ENCODE results near the gene TMTC3. TPM values are rescaled to one million over a fixed set of nuclear protein-coding genes. Genes with fewer than 3 reads are reported as not detected.
"Not testable (repeated sequence)": the region's sequence is repeated elsewhere in the genome, so short reads cannot be mapped to it uniquely, and the experiment has no call there.

TMTC3 gene
- total and polyA plus RNA-seq, 5 donors from 2014 or later, result 1.4 to 9.2 (median 3.9) TPM

DNA sequence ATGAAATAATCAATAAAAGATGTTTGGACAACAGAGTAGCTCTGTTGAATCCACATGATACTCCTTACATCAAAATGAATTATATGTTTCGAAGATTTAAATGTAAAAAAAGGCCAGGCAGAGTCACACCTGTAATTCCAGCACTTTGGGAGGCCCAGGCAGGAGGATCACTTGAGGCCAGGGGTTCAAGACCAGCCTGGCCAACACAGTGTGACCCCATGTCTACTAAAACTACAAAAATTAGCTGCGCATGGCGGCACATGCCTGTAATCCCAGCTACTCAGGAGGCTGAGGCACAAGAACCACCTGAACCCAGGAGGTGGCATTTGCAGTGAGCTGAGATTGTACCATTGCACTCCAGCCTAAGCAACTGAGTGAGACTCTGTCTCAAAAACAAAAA, 15.0 kb upstream of the TMTC3 start:
- H3K9me3 ChIP-seq (ENCODE audit: control insufficient read depth in 2 of 2, low read length in 2 of 2), result no peaks in the 10 kb centered on the region
- H3K27me3 ChIP-seq (ENCODE audit: control insufficient read depth, insufficient read depth, low read length), result no peaks in the 10 kb centered on the region
- Mint-ChIP-seq H3K9me3 (no peaks in the 10 kb centered on the region), H3K36me3 (peaks cover 28% of the 10 kb centered on the region), H3K4me1 (peaks cover 0 to under 1% (median 0%) of the 10 kb centered on the region in 4 donors), H3K27ac (no peak overlapping the region), H3K4me3 (no peak overlapping the region), H3K27me3 (no peaks in the 10 kb centered on the region)
- H3K4me1 ChIP-seq (ENCODE audit: control insufficient read depth, insufficient read depth, low read length, poor library complexity, severe bottlenecking), result no peaks in the 10 kb centered on the region
- no peak overlapping the region for H3K27ac ChIP-seq (ENCODE audit: insufficient read depth, low read length, poor library complexity, severe bottlenecking)
- no peak for ATAC-seq (ENCODE audit: low read depth in 2 of 2)
- peaks cover 26% of the 10 kb centered on the region for H3K36me3 ChIP-seq (ENCODE audit: control insufficient read depth, insufficient read depth, low read length)
- no peak for DNase-seq
- no peak overlapping the region for H3K4me3 ChIP-seq (ENCODE audit: low read depth, low read length)

GRCh38 chr12:88127855-88128254, 14.3 kb upstream of the TMTC3 start:
- no peak overlapping the region for H3K4me3 Mint-ChIP-seq
- Histone ChIP-seq H3K4me3 (ENCODE audit: low read depth, low read length) (no peak overlapping the region), H3K4me1 (ENCODE audit: control insufficient read depth, insufficient read depth, low read length, poor library complexity, severe bottlenecking) (no peaks in the 10 kb centered on the region), H3K27ac (ENCODE audit: insufficient read depth, low read length, poor library complexity, severe bottlenecking) (no peak overlapping the region), H3K27me3 (ENCODE audit: control insufficient read depth, insufficient read depth, low read length) (no peaks in the 10 kb centered on the region), H3K9me3 (ENCODE audit: control insufficient read depth in 2 of 2, low read length in 2 of 2) (no peaks in the 10 kb centered on the region), H3K36me3 (ENCODE audit: control insufficient read depth, insufficient read depth, low read length) (peaks cover 23% of the 10 kb centered on the region)
- ATAC-seq (ENCODE audit: low read depth in 2 of 2) (no peak), DNase-seq (no peak)
- H3K27me3 Mint-ChIP-seq, result no peaks in the 10 kb centered on the region
- peaks cover 2 to 6% (median 4%) of the 10 kb centered on the region in 4 donors for H3K4me1 Mint-ChIP-seq
- H3K9me3 Mint-ChIP-seq, result no peaks in the 10 kb centered on the region
- peaks cover 34% of the 10 kb centered on the region for H3K36me3 Mint-ChIP-seq
- no peak overlapping the region for H3K27ac Mint-ChIP-seq

GRCh38 chr12:88132392-88132791, 9.7 kb upstream of the TMTC3 start:
- H3K4me3 ChIP-seq (ENCODE audit: low read depth, low read length), result no peak overlapping the region
- no peak overlapping the region for H3K4me3 Mint-ChIP-seq
- no peaks in the 10 kb centered on the region for H3K27me3 Mint-ChIP-seq
- peaks cover 3 to 9% (median 5%) of the 10 kb centered on the region in 4 donors for H3K4me1 Mint-ChIP-seq
- no peak for DNase-seq
- no peak for ATAC-seq (ENCODE audit: low read depth in 2 of 2)
- peaks cover 0 to 1% (median 0%) of the 10 kb centered on the region in 7 donors for H3K9me3 Mint-ChIP-seq
- H3K9me3 ChIP-seq (ENCODE audit: control insufficient read depth in 2 of 2, low read length in 2 of 2), result no peaks in the 10 kb centered on the region
- H3K27me3 ChIP-seq (ENCODE audit: control insufficient read depth, insufficient read depth, low read length), result no peaks in the 10 kb centered on the region
- peaks cover 25% of the 10 kb centered on the region for H3K36me3 ChIP-seq (ENCODE audit: control insufficient read depth, insufficient read depth, low read length)
- H3K27ac Mint-ChIP-seq, result no peak overlapping the region
- H3K36me3 Mint-ChIP-seq, result peaks cover 46% of the 10 kb centered on the region
- H3K27ac ChIP-seq (ENCODE audit: insufficient read depth, low read length, poor library complexity, severe bottlenecking), result no peak overlapping the region
- H3K4me1 ChIP-seq (ENCODE audit: control insufficient read depth, insufficient read depth, low read length, poor library complexity, severe bottlenecking), result no peaks in the 10 kb centered on the region

- H3K27me3 Mint-ChIP-seq; H3K4me1 ChIP-seq (ENCODE audit: control insufficient read depth, insufficient read depth, low read length, poor library complexity, severe bottlenecking); H3K9me3 ChIP-seq (ENCODE audit: control insufficient read depth in 2 of 2, low read length in 2 of 2); H3K27ac Mint-ChIP-seq; H3K9me3 Mint-ChIP-seq; H3K27ac ChIP-seq (ENCODE audit: insufficient read depth, low read length, poor library complexity, severe bottlenecking); H3K4me3 Mint-ChIP-seq; H3K27me3 ChIP-seq (ENCODE audit: control insufficient read depth, insufficient read depth, low read length); DNase-seq; ATAC-seq (ENCODE audit: low read depth in 2 of 2); H3K4me3 ChIP-seq (ENCODE audit: low read depth, low read length): not testable (repeated sequence)
- H3K36me3 ChIP-seq (ENCODE audit: control insufficient read depth, insufficient read depth, low read length), result peaks cover 19% of the 10 kb centered on the region
- peaks cover 9 to 14% (median 11%) of the 10 kb centered on the region in 4 donors for H3K4me1 Mint-ChIP-seq
- H3K36me3 Mint-ChIP-seq, result peaks cover 49% of the 10 kb centered on the region
Measured at GRCh38 chr12:88133181-88133580, 8.9 kb upstream of the TMTC3 start.

DNA sequence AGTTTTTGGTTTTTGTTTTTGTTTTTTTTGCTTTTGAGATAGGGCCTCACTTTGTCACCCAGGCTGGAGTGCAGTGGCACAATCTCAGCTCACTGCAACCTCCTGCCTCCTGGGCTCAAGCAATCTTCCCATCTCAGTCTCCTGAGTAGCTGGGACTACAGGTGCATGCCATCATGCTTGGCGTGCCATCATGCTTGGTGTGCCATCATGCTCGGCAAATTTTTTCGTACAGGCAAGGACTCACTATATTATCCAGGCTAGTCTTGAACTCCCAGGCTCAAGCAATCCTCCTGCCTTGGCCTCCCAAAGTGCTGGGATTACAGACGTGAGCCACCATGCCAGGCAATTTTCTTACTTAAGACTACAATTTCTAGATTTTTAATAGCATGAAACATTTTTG, 2.4 kb upstream of the TMTC3 start:
- H3K27me3 ChIP-seq (ENCODE audit: control insufficient read depth, insufficient read depth, low read length); H3K9me3 ChIP-seq (ENCODE audit: control insufficient read depth in 2 of 2, low read length in 2 of 2); H3K9me3 Mint-ChIP-seq; H3K4me3 Mint-ChIP-seq; ATAC-seq (ENCODE audit: low read depth in 2 of 2); H3K27ac ChIP-seq (ENCODE audit: insufficient read depth, low read length, poor library complexity, severe bottlenecking); H3K27me3 Mint-ChIP-seq; DNase-seq; H3K27ac Mint-ChIP-seq; H3K4me3 ChIP-seq (ENCODE audit: low read depth, low read length): not testable (repeated sequence)
- peaks cover 15 to 52% (median 35%) of the 10 kb centered on the region in 4 donors for H3K4me1 Mint-ChIP-seq
- H3K36me3 ChIP-seq (ENCODE audit: control insufficient read depth, insufficient read depth, low read length), result peaks cover 13% of the 10 kb centered on the region
- peaks cover 25% of the 10 kb centered on the region for H3K36me3 Mint-ChIP-seq
- H3K4me1 ChIP-seq (ENCODE audit: control insufficient read depth, insufficient read depth, low read length, poor library complexity, severe bottlenecking), result peaks cover 28% of the 10 kb centered on the region

DNA sequence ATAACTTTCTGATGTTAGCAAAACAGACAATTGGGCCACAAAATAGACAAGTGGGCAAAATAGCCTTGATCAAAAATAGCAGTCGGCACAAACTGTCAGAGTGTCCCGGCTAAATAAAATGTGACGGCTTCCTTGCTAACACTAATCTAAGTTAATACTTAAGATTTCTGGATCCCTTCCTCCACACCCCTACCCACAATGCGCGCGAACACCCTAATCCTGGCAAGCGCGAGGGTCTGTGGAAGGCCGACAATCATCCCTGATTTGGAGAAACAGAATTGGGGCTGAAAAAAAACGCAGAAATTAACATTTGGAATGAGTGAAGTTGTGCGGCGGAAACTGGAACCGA, 708 bp upstream of the TMTC3 start:
- Mint-ChIP-seq H3K4me1 (peaks cover 27 to 60% (median 48%) of the 10 kb centered on the region in 4 donors), H3K36me3 (peaks cover 21% of the 10 kb centered on the region), H3K9me3 (peaks cover 0 to 1% (median 0%) of the 10 kb centered on the region in 7 donors), H3K27ac (peak overlapping the region; percentile 91 to 99 (median 98)), H3K27me3 (no peaks in the 10 kb centered on the region), H3K4me3 (peak overlapping the region; percentile 92 to 96 (median 94))
- ATAC-seq (ENCODE audit: low read depth in 2 of 2) (no peak), DNase-seq (no peak)
- peaks cover 28% of the 10 kb centered on the region for H3K4me1 ChIP-seq (ENCODE audit: control insufficient read depth, insufficient read depth, low read length, poor library complexity, severe bottlenecking)
- peak overlapping the region; percentile 88 for H3K27ac ChIP-seq (ENCODE audit: insufficient read depth, low read length, poor library complexity, severe bottlenecking)
- H3K9me3 ChIP-seq (ENCODE audit: control insufficient read depth in 2 of 2, low read length in 2 of 2), result no peaks in the 10 kb centered on the region
- H3K4me3 ChIP-seq (ENCODE audit: low read depth, low read length), result peak overlapping the region; percentile 92
- H3K27me3 ChIP-seq (ENCODE audit: control insufficient read depth, insufficient read depth, low read length), result no peaks in the 10 kb centered on the region
- peaks cover 12% of the 10 kb centered on the region for H3K36me3 ChIP-seq (ENCODE audit: control insufficient read depth, insufficient read depth, low read length)

DNA sequence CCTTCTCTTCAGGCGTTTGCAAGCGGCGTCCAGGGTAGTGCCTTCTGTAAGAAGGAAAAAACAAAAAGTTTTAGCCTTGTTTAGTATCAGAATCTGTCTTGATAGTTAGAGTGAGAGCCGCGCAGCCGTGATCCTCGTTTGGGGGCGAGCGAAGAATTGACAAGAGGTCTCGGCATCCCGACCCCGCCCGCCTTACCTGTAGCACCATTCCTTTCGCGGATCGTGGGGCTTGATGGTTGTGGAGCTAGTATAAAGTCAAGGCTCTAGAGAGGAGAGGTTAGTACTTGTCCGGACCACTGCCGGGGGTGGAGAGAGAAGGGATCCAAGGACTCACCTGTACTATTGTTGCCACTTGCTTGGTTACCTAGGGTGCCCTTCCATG, 494 bp downstream of the TMTC3 start:
- Histone ChIP-seq H3K27ac (ENCODE audit: insufficient read depth, low read length, poor library complexity, severe bottlenecking) (peak overlapping the region; percentile 88), H3K4me1 (ENCODE audit: control insufficient read depth, insufficient read depth, low read length, poor library complexity, severe bottlenecking) (peaks cover 28% of the 10 kb centered on the region), H3K27me3 (ENCODE audit: control insufficient read depth, insufficient read depth, low read length) (no peaks in the 10 kb centered on the region), H3K36me3 (ENCODE audit: control insufficient read depth, insufficient read depth, low read length) (peaks cover 4% of the 10 kb centered on the region), H3K4me3 (ENCODE audit: low read depth, low read length) (peak overlapping the region; percentile 92), H3K9me3 (ENCODE audit: control insufficient read depth in 2 of 2, low read length in 2 of 2) (no peaks in the 10 kb centered on the region)
- Mint-ChIP-seq H3K27me3 (no peaks in the 10 kb centered on the region), H3K4me1 (peaks cover 23 to 59% (median 46%) of the 10 kb centered on the region in 4 donors), H3K36me3 (peaks cover 18% of the 10 kb centered on the region), H3K4me3 (peak overlapping the region; percentile 92 to 96 (median 94)), H3K9me3 (no peaks in the 10 kb centered on the region), H3K27ac (peak overlapping the region; percentile 91 to 99 (median 98))
- peak; percentile 2 to 41 (median 8) for DNase-seq
- no peak for ATAC-seq (ENCODE audit: low read depth in 2 of 2)

DNA sequence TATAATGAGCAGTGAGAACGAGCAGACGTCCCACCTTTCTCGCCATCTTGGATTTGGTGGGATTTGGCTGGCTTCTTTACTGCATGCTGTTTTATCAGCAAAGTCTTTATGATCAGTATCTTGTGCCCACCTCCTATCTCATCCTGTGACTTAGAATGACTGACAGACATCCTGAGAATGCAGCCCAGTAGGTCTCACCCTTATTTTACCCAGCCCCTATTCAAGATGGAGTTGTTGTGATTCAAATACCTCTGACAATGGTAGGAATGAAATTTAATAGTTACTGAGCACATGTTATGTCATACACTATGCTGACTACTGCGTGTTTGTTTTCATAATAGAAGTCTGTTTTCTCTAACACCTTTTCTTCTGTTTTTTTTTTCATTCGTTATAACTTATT, 1.9 kb downstream of the TMTC3 start:
- Mint-ChIP-seq H3K27ac (peak overlapping the region in 1 of 3 donors; percentile 99), H3K36me3 (peaks cover 7% of the 10 kb centered on the region), H3K27me3 (no peaks in the 10 kb centered on the region), H3K4me1 (peaks cover 29 to 61% (median 41%) of the 10 kb centered on the region in 4 donors), H3K9me3 (no peaks in the 10 kb centered on the region), H3K4me3 (peak overlapping the region; percentile 15 to 92 (median 68))
- no peaks in the 10 kb centered on the region for H3K9me3 ChIP-seq (ENCODE audit: control insufficient read depth in 2 of 2, low read length in 2 of 2)
- DNase-seq (no peak), ATAC-seq (ENCODE audit: low read depth in 2 of 2) (no peak)
- peak overlapping the region; percentile 7 for H3K4me3 ChIP-seq (ENCODE audit: low read depth, low read length)
- H3K4me1 ChIP-seq (ENCODE audit: control insufficient read depth, insufficient read depth, low read length, poor library complexity, severe bottlenecking), result peaks cover 31% of the 10 kb centered on the region
- H3K27ac ChIP-seq (ENCODE audit: insufficient read depth, low read length, poor library complexity, severe bottlenecking), result no peak overlapping the region
- H3K36me3 ChIP-seq (ENCODE audit: control insufficient read depth, insufficient read depth, low read length), result no peaks in the 10 kb centered on the region
- H3K27me3 ChIP-seq (ENCODE audit: control insufficient read depth, insufficient read depth, low read length), result no peaks in the 10 kb centered on the region

Data from CD4-positive, CD25-positive, alpha-beta regulatory T cell (primary cell).